Jurkat, Clone E6-1 (cell line): ENCODE results near the gene REPIN1.

ENCODE experiments used
- DNase-seq: peaks from one replicate; pipeline ENCODE4 v3.0.0-alpha.2; 2011; ENCODE audit warnings: low read depth, low spot score
- H3K4me3 ChIP-seq: 2 replicates; pipeline ENCODE4 v1.5.1; 2011; ENCODE audit warnings: mild to moderate bottlenecking, low read length, control low read depth, moderate library complexity

The REPIN1 gene

GRCh38 chr7:150335108-150335773, 33.4 kb upstream of the REPIN1 start:
- DNase-seq = no peak
- H3K4me3 ChIP-seq = no peak overlapping the region

- H3K4me3 ChIP-seq = no peak overlapping the region
- no peak for DNase-seq
These were observed 32.9 kb upstream of the REPIN1 start for GRCh38 chr7:150335774-150336112.

- H3K4me3 ChIP-seq = no peak overlapping the region
- no peak for DNase-seq
These were observed 31.9 kb upstream of the REPIN1 start for GRCh38 chr7:150336746-150337145.

GRCh38 chr7:150337179-150337578, 31.4 kb upstream of the REPIN1 start:
- no peak overlapping the region for H3K4me3 ChIP-seq
- DNase-seq = no peak

- no peak for DNase-seq
- no peak overlapping the region for H3K4me3 ChIP-seq
These were observed 31.0 kb upstream of the REPIN1 start for GRCh38 chr7:150337659-150338081.

- no peak for DNase-seq
- H3K4me3 ChIP-seq = no peak overlapping the region
These were observed 30.3 kb upstream of the REPIN1 start for GRCh38 chr7:150338166-150338829.

GRCh38 chr7:150339409-150339809, 29.2 kb upstream of the REPIN1 start:
- H3K4me3 ChIP-seq = no peak overlapping the region
- DNase-seq = no peak

GRCh38 chr7:150340024-150340749, 28.4 kb upstream of the REPIN1 start:
- no peak overlapping the region for H3K4me3 ChIP-seq
- no peak for DNase-seq

- no peak overlapping the region for H3K4me3 ChIP-seq
- no peak for DNase-seq
These were observed 27.8 kb upstream of the REPIN1 start for GRCh38 chr7:150340875-150341262.

- no peak for DNase-seq
- H3K4me3 ChIP-seq = no peak within 1 kb of the TSS
These were observed 27.1 kb upstream of the REPIN1 start, which contains the start of gene RARRES2 for GRCh38 chr7:150341263-150342120. TSS of gene RARRES2 (minus strand) at chr7:150341629. CDS start at chr7:150340609, 1,020 bp downstream.

- H3K4me3 ChIP-seq = no peak overlapping the region
- no peak for DNase-seq
These were observed 26.6 kb upstream of the REPIN1 start for GRCh38 chr7:150342121-150342408.

- H3K4me3 ChIP-seq = no peak overlapping the region
These were observed 25.4 kb upstream of the REPIN1 start for GRCh38 chr7:150343225-150343624.

GRCh38 chr7:150344299-150344698, 24.3 kb upstream of the REPIN1 start:
- H3K4me3 ChIP-seq = no peak overlapping the region
- no peak for DNase-seq

More at GRCh38 chr7:150343225-150343624, 25.4 kb upstream of the REPIN1 start:
- DNase-seq = no peak

GRCh38 chr7:150345012-150345411, 23.6 kb upstream of the REPIN1 start:
- H3K4me3 ChIP-seq = no peak overlapping the region
- no peak for DNase-seq

- DNase-seq = no peak
- H3K4me3 ChIP-seq = no peak overlapping the region
These were observed 21.7 kb upstream of the REPIN1 start for GRCh38 chr7:150346922-150347321.

GRCh38 chr7:150351587-150352194, 16.9 kb upstream of the REPIN1 start:
- DNase-seq = no peak
- no peak overlapping the region for H3K4me3 ChIP-seq

- no peak overlapping the region for H3K4me3 ChIP-seq
- no peak for DNase-seq
These were observed 13.0 kb upstream of the REPIN1 start for GRCh38 chr7:150355666-150356059.

GRCh38 chr7:150356265-150356897, 12.2 kb upstream of the REPIN1 start:
- DNase-seq = peak; percentile 74

GRCh38 chr7:150357270-150357669, 11.4 kb upstream of the REPIN1 start:
- DNase-seq = peak; percentile 95
- H3K4me3 ChIP-seq = peak overlapping the region; percentile 38

More at GRCh38 chr7:150356265-150356897, 12.2 kb upstream of the REPIN1 start:
- H3K4me3 ChIP-seq = no peak overlapping the region
